CD14-positive monocyte (primary cell): ENCODE data around the gene IRS1. TPM values are rescaled to one million over a fixed set of nuclear protein-coding genes. Genes with fewer than 3 reads are reported as not detected.

Experiments
- DNase-seq, 3 donors: peaks; one replicate each; pipeline ENCODE4 v3.0.0-alpha.2; 2011 to 2022
- H2AFZ ChIP-seq: 2 replicates; pipeline ENCODE4 v1.6.0; 2012; ENCODE audit warnings: mild to moderate bottlenecking, low read depth, low read length, inconsistent platforms; ENCODE audit not compliant: insufficient read depth, poor library complexity, severe bottlenecking
- H3K27ac ChIP-seq, 2 donors: 1 replicate in 1 of 2; 2 replicates in 1 of 2; pipeline ENCODE4 v1.5.1; 2012 to 2013; ENCODE audit warnings: low read length in 2 of 2, control low read depth in 1 of 2, inconsistent platforms in 1 of 2, low read depth in 1 of 2, mild to moderate bottlenecking in 1 of 2
- H3K27me3 ChIP-seq, 2 donors: one replicate each; pipeline versions ENCODE4 v1.6.0 to v1.6.1; 2011 to 2013; ENCODE audit warnings: low read length in 2 of 2; ENCODE audit not compliant: control insufficient read depth in 2 of 2, insufficient read depth in 2 of 2
- H3K36me3 ChIP-seq, 2 donors: replicated peaks in 1 of 2; 1 replicate in 1 of 2; 2 replicates in 1 of 2; pipeline versions ENCODE4 v1.5.1 to v1.6.1; 2012 to 2013; ENCODE audit warnings: low read length in 2 of 2, control low read depth in 1 of 2, inconsistent platforms in 1 of 2, mild to moderate bottlenecking in 1 of 2; ENCODE audit not compliant: insufficient read depth in 2 of 2, control insufficient read depth in 1 of 2
- H3K4me1 ChIP-seq, 2 donors: 1 replicate in 1 of 2; 2 replicates in 1 of 2; pipeline versions ENCODE4 v1.5.1 to v1.6.1; 2012 to 2013; ENCODE audit warnings: low read length in 2 of 2, control low read depth in 1 of 2, inconsistent platforms in 1 of 2, mild to moderate bottlenecking in 1 of 2, moderate library complexity in 1 of 2; ENCODE audit not compliant: insufficient read depth in 2 of 2, control insufficient read depth in 1 of 2
- H3K4me2 ChIP-seq: replicated peaks from 2 replicates; pipeline ENCODE3; 2012; ENCODE audit warnings: low read length, moderate library complexity, mild to moderate bottlenecking; ENCODE audit not compliant: poor library complexity, severe bottlenecking; ENCODE audit errors: extremely low read depth
- H3K4me3 ChIP-seq, 3 experiments: fragments of 200-600 bp in 1 of 3; sonication (generic) in 1 of 3; replicated peaks in 1 of 3; 1 replicate in 2 of 3; 2 replicates in 1 of 3; pipeline ENCODE4 v1.5.1; 2011 to 2013; ENCODE audit warnings: low read length in 3 of 3, mild to moderate bottlenecking in 3 of 3, control low read depth in 2 of 3, low read depth in 2 of 3, inconsistent platforms in 1 of 3, moderate library complexity in 1 of 3
- H3K79me2 ChIP-seq: 2 replicates; pipeline ENCODE4 v1.6.0; 2012; ENCODE audit warnings: mild to moderate bottlenecking, control low read depth, inconsistent platforms, low read length, moderate library complexity; ENCODE audit not compliant: insufficient read depth
- H3K9ac ChIP-seq: 2 replicates; pipeline ENCODE4 v1.6.0; 2017; ENCODE audit warnings: low read length, mild to moderate bottlenecking; ENCODE audit not compliant: insufficient read depth, poor library complexity, severe bottlenecking
- H3K9me3 ChIP-seq, 2 donors: replicated peaks in 1 of 2; 1 replicate in 1 of 2; 2 replicates in 1 of 2; pipeline versions ENCODE4 v1.5.1 to v1.6.1; 2012 to 2013; ENCODE audit warnings: low read length in 2 of 2, control low read depth in 1 of 2; ENCODE audit not compliant: control insufficient read depth in 1 of 2, insufficient read depth in 1 of 2
- H4K20me1 ChIP-seq: 2 replicates; pipeline ENCODE4 v1.6.0; 2012; ENCODE audit warnings: mild to moderate bottlenecking, low read length, control low read depth, moderate library complexity; ENCODE audit not compliant: insufficient read depth
- H3K27ac Mint-ChIP-seq, 7 donors: one replicate each; pipeline ENCODE4 v1.8.0; 2020; ENCODE audit warnings: mild to moderate bottlenecking in 7 of 7, mixed read lengths in 7 of 7, moderate library complexity in 6 of 7, inconsistent platforms in 2 of 7
- H3K27me3 Mint-ChIP-seq, 3 donors: one replicate each; pipeline ENCODE4 v1.8.0; 2021 to 2022; ENCODE audit warnings: low read depth in 3 of 3, mild to moderate bottlenecking in 3 of 3, mixed read lengths in 3 of 3, moderate library complexity in 3 of 3, inconsistent platforms in 1 of 3
- H3K36me3 Mint-ChIP-seq, 2 donors: one replicate each; pipeline ENCODE4 v1.8.0; 2020; ENCODE audit warnings: mixed read lengths in 2 of 2, inconsistent platforms in 1 of 2, mild to moderate bottlenecking in 1 of 2
- H3K4me1 Mint-ChIP-seq: one replicate; pipeline ENCODE4 v1.8.0; 2020; ENCODE audit warnings: mild to moderate bottlenecking, mixed read lengths
- H3K4me3 Mint-ChIP-seq, 2 donors: one replicate each; pipeline ENCODE4 v1.8.0; 2020; ENCODE audit warnings: mild to moderate bottlenecking in 2 of 2, mixed read lengths in 2 of 2, moderate library complexity in 1 of 2
- H3K9me3 Mint-ChIP-seq, 7 donors: one replicate each; pipeline ENCODE4 v1.8.0; 2020 to 2022; ENCODE audit warnings: mixed read lengths in 7 of 7, mild to moderate bottlenecking in 6 of 7, moderate library complexity in 6 of 7, inconsistent platforms in 2 of 7
- CTCF ChIP-seq: fragments of 200-600 bp; IDR thresholded peaks from one replicate; pipeline ENCODE4 v1.8.0; 2022; ENCODE audit warnings: antibody characterized with exemption, mild to moderate bottlenecking
- WGBS: methylation state at CpG from one replicate; pipeline ENCODE4 v1.1.5; 2013; ENCODE audit warnings: missing lambda C conversion rate; ENCODE audit not compliant: insufficient coverage; 5-methylcytosine and 5-hydroxymethylcytosine counted together
- intact Hi-C, 2 donors: fragments of 100-400 bp; cut with micrococcal nuclease; formaldehyde crosslinking; loops; one replicate each; pipeline versions ENCODE4 v1.15.0 to v1.15.1; 2023
- polyA plus RNA-seq, 3 donors: library from polyadenylated mRNA; depleted of rRNA in 1 of 3; unstranded in 2 of 3; stranded (reverse) in 1 of 3; fragments of 300-500 nt in 2 of 3; fragments of >200 nt in 1 of 3; fragmentation: Illumina TruSeq in 2 of 3; gene quantifications; 1 replicate in 2 of 3; 2 replicates in 1 of 3; pipeline ENCODE4 v1.2.3, GENCODE V29; 2012 to 2021

IRS1 gene
- polyA plus RNA-seq, 3 donors = 0.10 to 0.19 TPM; not detected in 1

DNA sequence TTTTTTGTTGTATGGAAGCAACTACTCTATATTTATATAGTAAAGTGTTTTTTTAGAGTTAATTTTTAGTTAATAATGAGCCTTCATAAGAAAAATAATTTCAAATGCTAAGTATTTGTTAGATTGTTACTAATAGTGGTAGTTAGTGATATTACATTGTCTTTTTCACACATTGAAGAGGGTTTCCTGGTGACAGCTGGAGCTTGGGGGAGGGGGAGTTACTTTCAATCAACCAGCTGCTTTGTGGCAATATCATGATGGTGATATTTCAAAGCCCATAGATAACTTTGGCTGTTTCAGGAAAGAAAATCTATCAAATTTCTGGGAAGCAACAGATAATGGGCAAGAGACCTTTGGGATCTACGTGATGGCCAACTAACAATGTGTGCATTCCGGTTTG is 40.3 kb upstream of the IRS1 start:
- Histone ChIP-seq H3K9me3 (no peaks in the 10 kb centered on the region), H3K4me1 (peaks cover 16 to 22% of the 10 kb centered on the region in 2 donors), H2AFZ (no peak overlapping the region), H3K36me3 (peaks cover 2 to 5% of the 10 kb centered on the region in 2 donors), H3K27me3 (no peaks in the 10 kb centered on the region), H3K4me2 (no peak overlapping the region), H3K79me2 (peaks cover 20% of the 10 kb centered on the region), H3K4me3 (no peak overlapping the region), H3K9ac (no peak overlapping the region), H4K20me1 (no peaks in the 10 kb centered on the region), H3K27ac (no peak overlapping the region)
- no peaks in the 10 kb centered on the region for H3K27me3 Mint-ChIP-seq
- intact Hi-C loops = no loop called here
- peaks cover 2 to 9% (median 5%) of the 10 kb centered on the region in 7 donors for H3K9me3 Mint-ChIP-seq
- H3K4me3 Mint-ChIP-seq = no peak overlapping the region
- no peak for TF ChIP-seq CTCF
- DNase-seq = no peak
- WGBS = no CpG with 5 or more reads among the region's 2 CpGs
- peaks cover 28% of the 10 kb centered on the region for H3K4me1 Mint-ChIP-seq
- peaks cover 30 to 39% of the 10 kb centered on the region in 2 donors for H3K36me3 Mint-ChIP-seq
- no peak overlapping the region for H3K27ac Mint-ChIP-seq

DNA sequence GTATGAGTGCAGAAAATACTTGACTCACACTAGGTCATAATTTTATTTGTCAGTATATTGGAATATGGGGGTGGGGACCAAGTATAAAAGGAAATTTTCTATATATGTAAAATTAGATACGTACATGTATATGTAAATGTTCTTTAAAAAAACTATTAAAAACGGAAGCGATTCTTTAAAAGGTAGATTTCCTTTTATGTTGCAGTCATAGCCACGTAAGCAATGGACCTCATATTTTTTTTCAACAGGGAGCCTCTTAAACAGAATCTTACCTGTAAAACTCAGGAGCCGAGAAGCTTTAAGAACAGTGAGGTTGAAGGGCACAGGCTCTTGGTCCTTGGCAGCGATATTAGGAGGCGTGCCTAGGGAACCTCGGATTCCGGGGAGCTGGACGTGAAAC is 39.5 kb upstream of the IRS1 start:
- no peaks in the 10 kb centered on the region for H3K27me3 Mint-ChIP-seq
- WGBS = 100% methylated on average over 5 of the region's 10 CpGs
- Histone ChIP-seq H3K9me3 (no peaks in the 10 kb centered on the region), H4K20me1 (no peaks in the 10 kb centered on the region), H3K4me2 (no peak overlapping the region), H3K36me3 (peaks cover 2 to 5% of the 10 kb centered on the region in 2 donors), H3K9ac (no peak overlapping the region), H2AFZ (no peak overlapping the region), H3K27ac (no peak overlapping the region), H3K79me2 (peaks cover 20% of the 10 kb centered on the region), H3K4me1 (peaks cover 18 to 27% of the 10 kb centered on the region in 2 donors), H3K27me3 (no peaks in the 10 kb centered on the region), H3K4me3 (no peak overlapping the region)
- TF ChIP-seq CTCF = no peak
- intact Hi-C loops = no loop called here
- H3K4me3 Mint-ChIP-seq = no peak overlapping the region
- no peak for DNase-seq
- no peak overlapping the region for H3K27ac Mint-ChIP-seq
- peaks cover 30% of the 10 kb centered on the region for H3K4me1 Mint-ChIP-seq
- peaks cover 2 to 9% (median 5%) of the 10 kb centered on the region in 7 donors for H3K9me3 Mint-ChIP-seq
- H3K36me3 Mint-ChIP-seq = peaks cover 30 to 34% of the 10 kb centered on the region in 2 donors
